Adrenal gland (tissue), 5 donors: ENCODE measurements around the gene ABCC11.

Experiments
- POLR2A ChIP-seq, 2 donors: fragments of 450-650 bp; IDR thresholded peaks; one replicate each; pipeline ENCODE4 v1.6.1; 2017; ENCODE audit warnings: antibody characterized with exemption in 2 of 2, mild to moderate bottlenecking in 2 of 2, moderate library complexity in 1 of 2
- TF ChIP-seq, protein P1 (sequence below), 6 experiments: fragments of 450-650 bp in 4 of 6; fragments of 200-600 bp in 2 of 6; sonication (generic) in 1 of 6; IDR thresholded peaks; 1 replicate in 5 of 6; 2 replicates in 1 of 6; pipeline versions ENCODE4 v1.5.1 to v1.8.0; 2016 to 2021; ENCODE audit warnings: antibody characterized with exemption in 6 of 6, mild to moderate bottlenecking in 2 of 6, moderate library complexity in 1 of 6
- donor health status: DM: no; HTN: no; CAD: no.

GRCh38 chr16:48180868-48181480 is 66.4 kb downstream of the ABCC11 start:
- TF ChIP-seq, protein P1, sequence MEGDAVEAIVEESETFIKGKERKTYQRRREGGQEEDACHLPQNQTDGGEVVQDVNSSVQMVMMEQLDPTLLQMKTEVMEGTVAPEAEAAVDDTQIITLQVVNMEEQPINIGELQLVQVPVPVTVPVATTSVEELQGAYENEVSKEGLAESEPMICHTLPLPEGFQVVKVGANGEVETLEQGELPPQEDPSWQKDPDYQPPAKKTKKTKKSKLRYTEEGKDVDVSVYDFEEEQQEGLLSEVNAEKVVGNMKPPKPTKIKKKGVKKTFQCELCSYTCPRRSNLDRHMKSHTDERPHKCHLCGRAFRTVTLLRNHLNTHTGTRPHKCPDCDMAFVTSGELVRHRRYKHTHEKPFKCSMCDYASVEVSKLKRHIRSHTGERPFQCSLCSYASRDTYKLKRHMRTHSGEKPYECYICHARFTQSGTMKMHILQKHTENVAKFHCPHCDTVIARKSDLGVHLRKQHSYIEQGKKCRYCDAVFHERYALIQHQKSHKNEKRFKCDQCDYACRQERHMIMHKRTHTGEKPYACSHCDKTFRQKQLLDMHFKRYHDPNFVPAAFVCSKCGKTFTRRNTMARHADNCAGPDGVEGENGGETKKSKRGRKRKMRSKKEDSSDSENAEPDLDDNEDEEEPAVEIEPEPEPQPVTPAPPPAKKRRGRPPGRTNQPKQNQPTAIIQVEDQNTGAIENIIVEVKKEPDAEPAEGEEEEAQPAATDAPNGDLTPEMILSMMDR (IDR thresholded peaks at IDR 0.05): no peak
- TF ChIP-seq POLR2A (IDR thresholded peaks at IDR 0.05): no peak
